ENCODE data around the gene NAT14.

NAT14 gene

DNA sequence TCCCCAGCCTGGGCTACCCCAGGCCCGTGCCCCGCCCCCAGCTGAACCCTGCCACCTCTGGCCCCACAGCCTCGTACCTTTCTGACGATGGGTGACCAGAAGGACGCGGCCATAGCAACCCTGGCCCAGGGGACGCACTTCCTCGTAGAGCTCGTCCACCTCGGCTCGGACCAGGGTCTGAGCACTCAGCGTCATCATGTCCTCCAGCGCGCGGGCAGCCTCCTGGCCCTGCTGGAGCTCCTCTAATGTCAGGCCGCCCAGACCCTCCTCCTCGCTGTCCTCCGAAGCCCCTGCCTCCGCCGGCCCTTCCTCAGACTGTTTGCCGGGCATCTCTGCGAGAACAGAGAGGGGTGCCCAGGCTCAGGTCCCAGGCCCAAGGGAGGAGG lies 51.0 kb downstream of the NAT14 start:
- Histone ChIP-seq H3K9me3 (ENCODE audit: insufficient read depth, low read depth, low read length) (no peaks in the 10 kb centered on the region), H3K9ac (ENCODE audit: low read depth, low read length) (no peak overlapping the region), H3K27me3 (ENCODE audit: insufficient read depth, low read length) (no peaks in the 10 kb centered on the region), H3K4me3 (ENCODE audit: low read length) (no peak overlapping the region), H3K4me1 (ENCODE audit: insufficient read depth, low read length) (peaks cover 6% of the 10 kb centered on the region; the same call in 1 of the 2 replicates), H3K36me3 (ENCODE audit: insufficient read depth, low read length) (no peaks in the 10 kb centered on the region), H3K27ac (ENCODE audit: low read depth, low read length) (no peak overlapping the region)
- WGBS = 92% methylated on average over 22 of the region's 22 CpGs

DNA sequence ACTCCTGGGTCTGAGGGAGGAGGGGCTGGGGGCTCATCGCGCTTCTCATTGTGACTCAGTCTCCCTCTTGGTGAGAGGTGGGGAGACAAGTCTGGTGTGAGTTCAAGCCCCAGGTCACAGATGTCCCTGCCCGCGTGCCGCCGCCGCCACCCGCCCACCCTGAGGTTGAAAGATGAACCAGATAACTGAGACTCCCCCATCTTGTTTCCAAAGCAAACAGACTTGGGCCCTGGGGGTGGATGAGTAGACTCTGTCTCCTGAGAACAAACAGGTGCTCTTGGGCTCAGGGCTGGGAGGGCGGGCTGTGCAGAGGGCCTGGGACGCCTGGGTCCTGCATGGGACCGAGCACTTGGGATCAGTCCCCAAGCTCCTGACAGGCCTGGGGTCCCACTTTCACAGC lies 51.4 kb downstream of the NAT14 start:
- H3K9me3 ChIP-seq (ENCODE audit: insufficient read depth, low read depth, low read length) = no peaks in the 10 kb centered on the region
- 96% methylated on average over 11 of the region's 11 CpGs for WGBS
- H3K4me1 ChIP-seq (ENCODE audit: insufficient read depth, low read length) = peaks cover 6% of the 10 kb centered on the region; the same call in 1 of the 2 replicates
- no peak overlapping the region for H3K4me3 ChIP-seq (ENCODE audit: low read length)
- no peak overlapping the region for H3K9ac ChIP-seq (ENCODE audit: low read depth, low read length)
- no peak overlapping the region for H3K27ac ChIP-seq (ENCODE audit: low read depth, low read length)
- H3K27me3 ChIP-seq (ENCODE audit: insufficient read depth, low read length) = no peaks in the 10 kb centered on the region
- no peaks in the 10 kb centered on the region for H3K36me3 ChIP-seq (ENCODE audit: insufficient read depth, low read length)
